Breast epithelium (tissue), 3 donors: ENCODE data around the gene GIPC2.

Experiments used
- POLR2AphosphoS5 ChIP-seq, 3 donors: sonication (generic); formaldehyde crosslinking; IDR thresholded peaks; one replicate each; pipeline ENCODE4 v1.6.1; 2017; ENCODE audit warnings: antibody characterized with exemption in 3 of 3
- TF ChIP-seq, protein P1 (sequence below), 3 donors: fragments of 450-650 bp; IDR thresholded peaks; one replicate each; pipeline ENCODE4 v1.5.1; 2016 to 2017; ENCODE audit warnings: antibody characterized with exemption in 3 of 3, mild to moderate bottlenecking in 3 of 3, moderate library complexity in 3 of 3

DNA sequence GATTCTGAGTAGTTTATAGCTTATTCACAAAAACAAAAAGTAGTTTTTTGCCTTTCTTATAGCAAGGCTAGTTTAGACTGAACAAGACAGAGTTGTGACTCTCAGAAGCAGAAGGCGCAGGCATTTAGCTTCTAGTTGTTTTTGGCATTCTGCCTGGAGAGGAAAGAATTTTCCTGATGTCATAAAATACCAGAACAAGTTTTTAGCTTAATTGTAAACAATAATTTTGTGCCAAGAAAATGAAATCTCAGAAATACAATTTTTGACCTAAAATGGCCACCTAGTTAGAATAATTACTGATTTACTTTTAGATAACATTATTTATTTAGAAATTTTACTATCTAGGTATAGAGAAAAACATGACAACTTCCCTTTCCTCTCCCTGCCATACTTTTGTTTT, 40.0 kb upstream of the GIPC2 start:
- TF ChIP-seq, protein P1, sequence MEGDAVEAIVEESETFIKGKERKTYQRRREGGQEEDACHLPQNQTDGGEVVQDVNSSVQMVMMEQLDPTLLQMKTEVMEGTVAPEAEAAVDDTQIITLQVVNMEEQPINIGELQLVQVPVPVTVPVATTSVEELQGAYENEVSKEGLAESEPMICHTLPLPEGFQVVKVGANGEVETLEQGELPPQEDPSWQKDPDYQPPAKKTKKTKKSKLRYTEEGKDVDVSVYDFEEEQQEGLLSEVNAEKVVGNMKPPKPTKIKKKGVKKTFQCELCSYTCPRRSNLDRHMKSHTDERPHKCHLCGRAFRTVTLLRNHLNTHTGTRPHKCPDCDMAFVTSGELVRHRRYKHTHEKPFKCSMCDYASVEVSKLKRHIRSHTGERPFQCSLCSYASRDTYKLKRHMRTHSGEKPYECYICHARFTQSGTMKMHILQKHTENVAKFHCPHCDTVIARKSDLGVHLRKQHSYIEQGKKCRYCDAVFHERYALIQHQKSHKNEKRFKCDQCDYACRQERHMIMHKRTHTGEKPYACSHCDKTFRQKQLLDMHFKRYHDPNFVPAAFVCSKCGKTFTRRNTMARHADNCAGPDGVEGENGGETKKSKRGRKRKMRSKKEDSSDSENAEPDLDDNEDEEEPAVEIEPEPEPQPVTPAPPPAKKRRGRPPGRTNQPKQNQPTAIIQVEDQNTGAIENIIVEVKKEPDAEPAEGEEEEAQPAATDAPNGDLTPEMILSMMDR (IDR thresholded peaks at IDR 0.05): no peak
- TF ChIP-seq POLR2AphosphoS5 (IDR thresholded peaks at IDR 0.05): peak in 2 of 3 donors; percentile 24 to 56
